Activated CD8-positive, alpha-beta memory T cell treated with anti-CD3 and anti-CD28 coated beads for 36 hours (primary cell): ENCODE data around the gene TNFRSF9. TPM values are rescaled to one million over a fixed set of nuclear protein-coding genes. Genes with fewer than 3 reads are reported as not detected.

Experiments used
- CTCF ChIA-PET: fragments of 350-600 bp; sonication (Branson Sonifier 250); formaldehyde crosslinking; loops from one replicate; lab custom pipeline; 2021; ENCODE audit warnings: antibody characterized with exemption; lab: Charles Lee
- POLR2A ChIA-PET: fragments of 350-600 bp; sonication (Branson Sonifier 250); formaldehyde crosslinking; loops from one replicate; lab custom pipeline; 2021; ENCODE audit warnings: antibody characterized with exemption; lab: Charles Lee
- total RNA-seq, 2 experiments: library from RNA; stranded (reverse); gene quantifications; one replicate each; pipeline ENCODE4 v1.2.3, GENCODE V29; 2021

TNFRSF9 gene
- total RNA-seq, 2 experiments from 2014 or later: 263 to 270 TPM

- POLR2A ChIA-PET: no interaction called here
- CTCF ChIA-PET: interaction anchor here (1.5 kb wide), 1 partner anchor 230 kb away, joined by 5 read pairs; no protein-coding TSS in a partner anchor
These were observed 41.7 kb downstream of the TNFRSF9 start for GRCh38 chr1:7898962-7899361.

GRCh38 chr1:7896994-7897393, 43.6 kb downstream of the TNFRSF9 start:
- POLR2A ChIA-PET: no interaction called here
- CTCF ChIA-PET: interaction anchor here (0.6 kb wide), 1 partner anchor 186 kb away, joined by 3 read pairs; no protein-coding TSS in a partner anchor

GRCh38 chr1:7893529-7894180, 47.0 kb downstream of the TNFRSF9 start:
- CTCF ChIA-PET: no interaction called here
- POLR2A ChIA-PET: no interaction called here

- CTCF ChIA-PET: no interaction called here
These were observed 48.8 kb downstream of the TNFRSF9 start for GRCh38 chr1:7891804-7892203.

GRCh38 chr1:7890853-7891252, 49.8 kb downstream of the TNFRSF9 start:
- CTCF ChIA-PET: no interaction called here
- POLR2A ChIA-PET: no interaction called here

More at GRCh38 chr1:7891804-7892203, 48.8 kb downstream of the TNFRSF9 start:
- POLR2A ChIA-PET: no interaction called here

GRCh38 chr1:7888248-7889081, 52.2 kb downstream of the TNFRSF9 start:
- CTCF ChIA-PET: no interaction called here
- POLR2A ChIA-PET: no interaction called here

- ChIA-PET POLR2A (no interaction called here), CTCF (interaction anchor here (0.8 kb wide), 1 partner anchor 30 kb away, joined by 4 read pairs; no protein-coding TSS in a partner anchor)
These were observed 54.3 kb downstream of the TNFRSF9 start for GRCh38 chr1:7886405-7886745.

- POLR2A ChIA-PET: no interaction called here
These were observed 54.9 kb downstream of the TNFRSF9 start for GRCh38 chr1:7885513-7886404.

GRCh38 chr1:7884757-7885156, 55.9 kb downstream of the TNFRSF9 start:
- ChIA-PET POLR2A (no interaction called here), CTCF (interaction anchor here (0.7 kb wide), 1 partner anchor 11 kb away, joined by 4 read pairs; no protein-coding TSS in a partner anchor)

More at GRCh38 chr1:7885513-7886404, 54.9 kb downstream of the TNFRSF9 start:
- CTCF ChIA-PET: no interaction called here

GRCh38 chr1:7879228-7879627, 61.4 kb downstream of the TNFRSF9 start:
- CTCF ChIA-PET: no interaction called here
- POLR2A ChIA-PET: no interaction called here

GRCh38 chr1:7878027-7878426, 62.6 kb downstream of the TNFRSF9 start:
- CTCF ChIA-PET: interaction anchor here (0.7 kb wide), 1 partner anchor 238 kb away, joined by 3 read pairs; no protein-coding TSS in a partner anchor
- POLR2A ChIA-PET: no interaction called here

- ChIA-PET POLR2A (no interaction called here), CTCF (no interaction called here)
These were observed 66.5 kb downstream of the TNFRSF9 start for GRCh38 chr1:7873801-7874795.

- POLR2A ChIA-PET: no interaction called here
- CTCF ChIA-PET: no interaction called here
These were observed 69.5 kb downstream of the TNFRSF9 start for GRCh38 chr1:7871136-7871535.

- CTCF ChIA-PET: no interaction called here
- POLR2A ChIA-PET: interaction anchor here (0.6 kb wide), 1 partner anchor 250 kb away, joined by 3 read pairs; no protein-coding TSS in a partner anchor
These were observed 71.3 kb downstream of the TNFRSF9 start for GRCh38 chr1:7869136-7869920.

- CTCF ChIA-PET: no interaction called here
- POLR2A ChIA-PET: no interaction called here
These were observed 72.4 kb downstream of the TNFRSF9 start for GRCh38 chr1:7868070-7868780.

GRCh38 chr1:7865978-7866377, 74.7 kb downstream of the TNFRSF9 start:
- ChIA-PET CTCF (no interaction called here), POLR2A (no interaction called here)
